GM13977 (cell line): ENCODE results near the gene RPS4Y1.

Experiments used
- DNase-seq: peaks from one replicate; pipeline ENCODE4 v3.0.0; 2012; ENCODE audit warnings: low spot score
- in situ Hi-C: fragments of 300-500 bp; cut with MboI; formaldehyde crosslinking; loops from one replicate; pipeline ENCODE4 v1.12.0; 2022; ENCODE audit warnings: low sequenced_read_pairs, low pct_unique_long_range_greater_than_20kb, mixed read lengths, inconsistent platforms; ENCODE audit not compliant: unreplicated experiment
- TF ChIP-seq, protein P1 (sequence below): IDR thresholded peaks from 2 replicates; pipeline ENCODE4 v1.5.1; 2012; ENCODE audit warnings: mild to moderate bottlenecking, control low read depth; ENCODE audit not compliant: insufficient read depth; ENCODE audit errors: extremely low read depth, missing control alignments

Gene RPS4Y1

DNA sequence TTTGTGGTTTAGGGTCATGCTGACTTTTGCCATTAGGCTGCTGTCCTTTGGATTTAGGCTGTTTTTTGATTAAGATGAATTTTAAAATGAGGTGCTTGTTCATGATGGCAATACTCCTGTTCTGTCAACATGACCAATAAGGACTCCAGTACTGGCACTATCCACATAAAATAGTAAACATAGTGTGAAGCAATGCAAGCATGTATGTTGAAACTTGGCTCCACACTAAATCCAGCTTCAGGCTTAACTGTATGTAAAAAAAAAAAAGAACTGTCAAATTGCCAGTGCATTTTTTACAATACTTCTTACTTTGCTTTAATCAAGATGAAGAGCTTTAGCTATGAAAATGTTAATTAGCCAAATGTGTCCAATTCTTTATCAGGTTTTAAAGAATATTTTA, 6.2 kb upstream of the RPS4Y1 start:
- DNase-seq: no peak
- TF ChIP-seq, protein P1, sequence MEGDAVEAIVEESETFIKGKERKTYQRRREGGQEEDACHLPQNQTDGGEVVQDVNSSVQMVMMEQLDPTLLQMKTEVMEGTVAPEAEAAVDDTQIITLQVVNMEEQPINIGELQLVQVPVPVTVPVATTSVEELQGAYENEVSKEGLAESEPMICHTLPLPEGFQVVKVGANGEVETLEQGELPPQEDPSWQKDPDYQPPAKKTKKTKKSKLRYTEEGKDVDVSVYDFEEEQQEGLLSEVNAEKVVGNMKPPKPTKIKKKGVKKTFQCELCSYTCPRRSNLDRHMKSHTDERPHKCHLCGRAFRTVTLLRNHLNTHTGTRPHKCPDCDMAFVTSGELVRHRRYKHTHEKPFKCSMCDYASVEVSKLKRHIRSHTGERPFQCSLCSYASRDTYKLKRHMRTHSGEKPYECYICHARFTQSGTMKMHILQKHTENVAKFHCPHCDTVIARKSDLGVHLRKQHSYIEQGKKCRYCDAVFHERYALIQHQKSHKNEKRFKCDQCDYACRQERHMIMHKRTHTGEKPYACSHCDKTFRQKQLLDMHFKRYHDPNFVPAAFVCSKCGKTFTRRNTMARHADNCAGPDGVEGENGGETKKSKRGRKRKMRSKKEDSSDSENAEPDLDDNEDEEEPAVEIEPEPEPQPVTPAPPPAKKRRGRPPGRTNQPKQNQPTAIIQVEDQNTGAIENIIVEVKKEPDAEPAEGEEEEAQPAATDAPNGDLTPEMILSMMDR: no peak

DNA sequence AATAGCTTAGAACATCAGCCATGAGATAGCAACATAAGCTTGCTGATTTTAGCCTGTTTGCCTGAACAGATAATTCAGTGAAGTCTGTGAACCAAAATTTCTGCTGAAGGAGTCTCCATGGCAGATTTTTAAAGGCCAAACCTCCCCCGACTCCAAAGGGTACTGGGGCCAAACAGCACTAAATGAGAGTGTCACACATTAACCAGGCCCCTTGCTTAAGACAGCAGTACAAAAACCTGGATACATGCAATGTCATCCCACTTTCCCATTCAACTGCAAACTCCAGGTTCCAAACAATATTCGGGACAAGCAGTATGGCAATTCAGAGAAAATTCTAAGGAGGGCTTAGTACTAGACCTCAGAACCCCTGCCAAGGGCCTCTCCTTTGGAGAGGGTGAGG, 4.3 kb upstream of the RPS4Y1 start:
- no peak for DNase-seq
- in situ Hi-C loops: no loop called here
- TF ChIP-seq, protein P1: no peak

More for the DNA sequence above, 6.2 kb upstream of the RPS4Y1 start:
- in situ Hi-C loops: no loop called here

DNA sequence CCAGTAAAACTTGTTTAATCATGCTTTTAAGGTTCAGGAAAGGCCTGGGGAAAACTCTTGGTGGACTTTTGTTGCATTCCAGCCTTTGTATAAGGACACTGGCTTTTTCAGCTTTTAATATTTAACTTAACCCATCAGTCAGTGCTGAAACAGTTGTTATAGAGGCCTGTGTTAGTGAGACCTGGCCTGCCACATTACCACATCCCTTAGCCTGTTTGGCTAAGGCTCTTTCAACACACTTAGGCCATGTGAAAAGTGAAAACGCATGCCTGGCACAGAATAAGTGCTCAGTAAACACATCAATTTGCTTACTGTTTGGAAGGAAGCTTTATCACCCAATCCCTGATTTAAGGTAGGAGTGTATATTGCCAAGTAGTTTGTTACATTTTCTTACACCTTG, 3.5 kb upstream of the RPS4Y1 start:
- DNase-seq: no peak
- TF ChIP-seq, protein P1: no peak
- in situ Hi-C loops: no loop called here

DNA sequence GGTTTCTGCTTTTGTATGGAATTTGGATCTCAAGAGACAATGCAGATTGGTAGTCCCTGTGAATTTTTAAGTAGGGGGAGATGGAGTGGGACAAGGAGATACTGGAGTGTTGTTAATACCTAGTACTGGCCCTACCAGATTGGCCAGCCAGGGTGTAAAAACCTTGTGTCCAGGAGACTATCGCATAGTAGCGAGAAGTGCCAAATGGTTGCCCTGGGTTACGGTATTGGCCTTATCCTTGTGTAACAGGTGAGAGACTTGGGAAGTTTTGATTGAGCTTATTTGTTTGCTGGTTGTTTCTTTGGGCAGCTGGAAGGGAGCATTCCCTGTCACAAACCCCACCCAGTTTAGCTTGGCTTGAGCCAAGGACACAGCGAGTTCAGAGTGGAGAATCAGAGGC, 5.4 kb downstream of the RPS4Y1 start:
- no peak for DNase-seq
- TF ChIP-seq, protein P1: no peak
- in situ Hi-C loops: no loop called here

DNA sequence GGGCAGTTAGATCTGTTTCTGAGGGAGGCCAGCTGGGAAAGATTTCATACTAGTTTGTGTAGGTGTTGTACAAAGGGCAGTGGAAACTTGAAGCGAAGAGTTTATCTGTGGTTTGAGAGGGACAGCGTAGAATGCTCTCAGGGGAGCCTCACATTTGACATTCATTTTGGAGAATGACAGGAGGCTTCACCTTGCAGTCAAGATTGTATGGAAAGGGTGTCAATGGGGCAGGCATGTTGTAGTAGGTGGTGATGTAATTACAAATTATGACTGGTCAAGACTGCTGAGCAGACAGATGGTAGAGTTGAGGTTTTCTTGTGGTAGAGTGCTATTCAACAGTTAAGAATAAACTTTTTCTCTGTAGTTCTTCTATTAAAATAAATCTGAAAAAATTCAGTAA, 7.0 kb downstream of the RPS4Y1 start:
- no peak for DNase-seq
- in situ Hi-C loops: no loop called here
- TF ChIP-seq, protein P1: no peak

DNA sequence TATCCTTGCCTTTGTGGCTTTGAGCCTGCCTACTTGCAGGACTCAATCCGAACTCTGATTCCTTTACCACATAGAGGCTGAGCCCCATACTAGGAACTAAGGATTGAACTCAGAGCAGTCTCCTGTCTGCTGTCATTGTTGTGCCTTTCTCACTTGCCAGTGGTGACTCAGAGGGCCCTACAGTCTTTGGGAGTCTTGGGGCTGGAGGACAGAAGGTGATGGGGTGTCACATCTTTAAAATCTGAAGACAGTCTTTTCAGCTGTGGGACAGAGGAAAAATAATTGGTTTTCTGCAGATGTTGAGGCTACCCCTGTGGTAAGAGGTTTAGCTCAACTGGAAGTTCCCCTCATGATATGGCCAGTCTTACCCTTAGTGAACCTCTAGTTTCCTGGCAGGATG, 8.0 kb downstream of the RPS4Y1 start:
- TF ChIP-seq, protein P1: no peak
- DNase-seq: no peak
- in situ Hi-C loops: no loop called here
